Activated CD8-positive, alpha-beta memory T cell treated with anti-CD3 and anti-CD28 coated beads, Interleukin-2, amount 50 U/mL, for 1 hour (primary cell): ENCODE results near the gene TMEM209.
"Not testable (repeated sequence)": the region's sequence is repeated elsewhere in the genome, so short reads cannot be mapped to it uniquely, and the experiment has no call there.

Source experiments
- DNase-seq: peaks from one replicate; pipeline ENCODE4 v3.0.0-alpha.2; 2020; ENCODE audit errors: extremely low read depth

Gene TMEM209

GRCh38 chr7:130127404-130127803, 77.8 kb downstream of the TMEM209 start:
- DNase-seq = no peak

GRCh38 chr7:130126840-130127239, 78.4 kb downstream of the TMEM209 start:
- DNase-seq = not testable (repeated sequence)

GRCh38 chr7:130124711-130125110, 80.5 kb downstream of the TMEM209 start:
- no peak for DNase-seq

GRCh38 chr7:130123501-130123900, 81.7 kb downstream of the TMEM209 start:
- no peak for DNase-seq

GRCh38 chr7:130118801-130119200, 86.4 kb downstream of the TMEM209 start:
- no peak for DNase-seq

GRCh38 chr7:130118294-130118693, 86.9 kb downstream of the TMEM209 start:
- no peak for DNase-seq

GRCh38 chr7:130114776-130115175, 90.4 kb downstream of the TMEM209 start:
- DNase-seq = no peak
